HG02870 (cell line): ENCODE measurements around the gene EMC9.
"Not testable (repeated sequence)": the region's sequence is repeated elsewhere in the genome, so short reads cannot be mapped to it uniquely, and the experiment has no call there.

ENCODE experiments used
- ATAC-seq: cut with Tn5 transposase; IDR thresholded peaks from one replicate; pipeline ENCODE4 v1.9.1; 2021; ENCODE audit warnings: mild to moderate bottlenecking, moderate library complexity; ENCODE audit not compliant: unreplicated experiment

EMC9 gene

GRCh38 chr14:24110523-24110922 is 30.9 kb downstream of the EMC9 start:
- ATAC-seq = no peak

GRCh38 chr14:24110060-24110459 is 31.3 kb downstream of the EMC9 start:
- no peak for ATAC-seq

- ATAC-seq = no peak
Observed at GRCh38 chr14:24108336-24108874, 33.0 kb downstream of the EMC9 start.

- ATAC-seq = no peak
Observed at GRCh38 chr14:24106672-24107271, 34.6 kb downstream of the EMC9 start.

- not testable (repeated sequence) for ATAC-seq
Observed at GRCh38 chr14:24105609-24106239, 35.7 kb downstream of the EMC9 start.

- no peak for ATAC-seq
Observed at GRCh38 chr14:24103451-24103850, 37.9 kb downstream of the EMC9 start.

- no peak for ATAC-seq
Observed at GRCh38 chr14:24102357-24103048, 38.9 kb downstream of the EMC9 start.

GRCh38 chr14:24100982-24101494 is 40.4 kb downstream of the EMC9 start:
- ATAC-seq = no peak

- no peak for ATAC-seq
Observed at GRCh38 chr14:24100197-24100981, 41.0 kb downstream of the EMC9 start.

- no peak for ATAC-seq
Observed at GRCh38 chr14:24098927-24099813, 42.2 kb downstream of the EMC9 start.

GRCh38 chr14:24098229-24098926 is 43.0 kb downstream of the EMC9 start:
- no peak for ATAC-seq

GRCh38 chr14:24096545-24097181 is 44.7 kb downstream of the EMC9 start:
- no peak for ATAC-seq

- peak; percentile 76 for ATAC-seq
Observed at GRCh38 chr14:24095271-24096068, 45.9 kb downstream of the EMC9 start.

- ATAC-seq = peak; percentile 1
Observed at GRCh38 chr14:24094841-24095270, 46.5 kb downstream of the EMC9 start.

- ATAC-seq = peak; percentile 33
Observed at GRCh38 chr14:24093901-24094840, 47.2 kb downstream of the EMC9 start, which contains the start of gene PCK2. TSS of gene PCK2 (plus strand) at chr14:24094311. CDS start at chr14:24094406, 95 bp downstream.

GRCh38 chr14:24093207-24093900 is 48.0 kb downstream of the EMC9 start:
- no peak for ATAC-seq
